ENCODE data around the gene CDKL1. TPM values are rescaled to one million over a fixed set of nuclear protein-coding genes. Genes with fewer than 3 reads are reported as not detected.

Gene CDKL1
- total and polyA plus RNA-seq, 2 experiments from 2014 or later: 1.9 to 13.1 TPM

DNA sequence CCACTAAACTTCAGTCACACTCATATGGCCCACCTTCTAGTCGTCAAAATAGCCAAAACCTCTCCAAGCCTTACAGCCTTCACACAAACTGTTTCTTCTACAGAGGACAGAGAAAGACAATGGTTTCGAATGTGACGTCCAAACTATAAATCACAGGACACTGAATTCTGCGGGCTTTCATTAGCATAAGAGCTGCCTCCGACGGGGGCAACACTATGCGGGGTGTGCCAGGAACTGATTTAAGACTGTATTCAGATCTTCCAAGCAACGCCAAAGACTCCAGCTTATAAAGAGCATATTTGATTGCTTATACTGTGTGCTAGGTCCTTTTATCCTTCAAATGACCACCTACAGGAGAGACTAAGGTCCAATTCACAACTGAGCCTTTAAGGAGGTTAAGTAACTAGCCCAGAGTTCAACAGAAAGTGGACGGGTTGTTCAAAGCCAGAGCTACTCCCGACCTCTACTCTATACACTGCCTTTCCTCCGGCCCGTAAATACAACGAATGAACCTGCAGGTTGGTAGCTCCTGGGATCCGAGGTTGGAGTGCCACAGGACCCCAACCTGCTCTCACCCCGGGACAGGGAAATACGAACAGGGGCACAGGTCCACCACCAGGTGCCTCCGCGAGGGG, 85.2 kb downstream of the CDKL1 start:
- Histone ChIP-seq H3K4me2 (peak overlapping the region; percentile 90), H3K4me3 (peak overlapping the region; percentile 52), H3K36me3 (replicated peaks; ENCODE audit: insufficient read depth, low read depth) (no peaks in the 10 kb centered on the region), H2AFZ (peak overlapping the region; percentile 90), H3K27ac (peak overlapping the region; percentile 96), H3K79me2 (peaks cover 65% of the 10 kb centered on the region), H3K9me3 (ENCODE audit: low read depth) (no peaks in the 10 kb centered on the region), H3K9me2 (replicated peaks; ENCODE audit: insufficient read depth) (no peaks in the 10 kb centered on the region), H3K27me3 (no peaks in the 10 kb centered on the region), H4K20me1 (ENCODE audit: insufficient read depth, poor library complexity, severe bottlenecking) (no peaks in the 10 kb centered on the region), H3K4me1 (ENCODE audit: insufficient read depth) (peaks cover 11% of the 10 kb centered on the region)
- no peak for TF ChIP-seq EZH2 (IDR thresholded peaks at IDR 0.05; ENCODE audit: borderline replicate concordance)
- TF ChIP-seq EZH2phosphoT487 (IDR thresholded peaks at IDR 0.05; ENCODE audit: low read depth, severe bottlenecking, unreplicated experiment): no peak
- TF ChIP-seq, protein P1, sequence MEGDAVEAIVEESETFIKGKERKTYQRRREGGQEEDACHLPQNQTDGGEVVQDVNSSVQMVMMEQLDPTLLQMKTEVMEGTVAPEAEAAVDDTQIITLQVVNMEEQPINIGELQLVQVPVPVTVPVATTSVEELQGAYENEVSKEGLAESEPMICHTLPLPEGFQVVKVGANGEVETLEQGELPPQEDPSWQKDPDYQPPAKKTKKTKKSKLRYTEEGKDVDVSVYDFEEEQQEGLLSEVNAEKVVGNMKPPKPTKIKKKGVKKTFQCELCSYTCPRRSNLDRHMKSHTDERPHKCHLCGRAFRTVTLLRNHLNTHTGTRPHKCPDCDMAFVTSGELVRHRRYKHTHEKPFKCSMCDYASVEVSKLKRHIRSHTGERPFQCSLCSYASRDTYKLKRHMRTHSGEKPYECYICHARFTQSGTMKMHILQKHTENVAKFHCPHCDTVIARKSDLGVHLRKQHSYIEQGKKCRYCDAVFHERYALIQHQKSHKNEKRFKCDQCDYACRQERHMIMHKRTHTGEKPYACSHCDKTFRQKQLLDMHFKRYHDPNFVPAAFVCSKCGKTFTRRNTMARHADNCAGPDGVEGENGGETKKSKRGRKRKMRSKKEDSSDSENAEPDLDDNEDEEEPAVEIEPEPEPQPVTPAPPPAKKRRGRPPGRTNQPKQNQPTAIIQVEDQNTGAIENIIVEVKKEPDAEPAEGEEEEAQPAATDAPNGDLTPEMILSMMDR (IDR thresholded peaks at IDR 0.05; ENCODE audit: poor library complexity): no peak
- 5% methylated on average over 18 of the region's 18 CpGs for WGBS (ENCODE audit: low lambda C conversion rate, missing lambda C conversion rate)
- no peak for DNase-seq (ENCODE audit: low spot score)

DNA sequence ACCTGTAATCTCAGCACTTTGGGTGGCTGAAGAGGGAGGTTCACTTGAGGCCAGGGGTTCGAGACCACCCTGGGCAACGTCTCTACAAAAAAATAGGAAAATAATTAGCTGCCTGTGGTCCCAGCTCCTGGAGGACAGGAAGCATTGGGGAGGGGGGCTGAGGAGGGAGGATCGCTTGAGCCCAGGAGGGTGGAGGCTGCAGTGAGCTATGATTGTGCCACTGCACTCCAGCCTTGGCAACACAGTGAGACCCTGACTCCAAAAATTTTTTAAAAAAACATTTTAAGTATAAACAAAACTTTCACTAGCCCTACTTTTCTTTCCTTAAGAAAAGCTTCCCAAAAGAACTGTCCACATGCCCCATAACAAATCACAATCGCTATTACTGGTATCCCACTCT, 86.2 kb downstream of the CDKL1 start:
- H2AFZ ChIP-seq: no peak overlapping the region
- DNase-seq (ENCODE audit: low spot score): no peak
- H3K27me3 ChIP-seq: no peaks in the 10 kb centered on the region
- no peaks in the 10 kb centered on the region for H3K36me3 ChIP-seq (replicated peaks; ENCODE audit: insufficient read depth, low read depth)
- no peaks in the 10 kb centered on the region for H3K9me2 ChIP-seq (replicated peaks; ENCODE audit: insufficient read depth)
- peaks cover 71% of the 10 kb centered on the region for H3K79me2 ChIP-seq
- no peak overlapping the region for H3K4me3 ChIP-seq
- peak overlapping the region; percentile 90 for H3K4me2 ChIP-seq
- TF ChIP-seq EZH2phosphoT487 (IDR thresholded peaks at IDR 0.05; ENCODE audit: low read depth, severe bottlenecking, unreplicated experiment) (no peak), EZH2 (IDR thresholded peaks at IDR 0.05; ENCODE audit: borderline replicate concordance) (no peak)
- TF ChIP-seq, protein P1 (IDR thresholded peaks at IDR 0.05; ENCODE audit: poor library complexity): no peak
- 98% methylated on average over 4 of the region's 4 CpGs for WGBS (ENCODE audit: low lambda C conversion rate, missing lambda C conversion rate)
- H3K4me1 ChIP-seq (ENCODE audit: insufficient read depth): peaks cover 11% of the 10 kb centered on the region
- H4K20me1 ChIP-seq (ENCODE audit: insufficient read depth, poor library complexity, severe bottlenecking): no peaks in the 10 kb centered on the region
- no peak overlapping the region for H3K27ac ChIP-seq
- H3K9me3 ChIP-seq (ENCODE audit: low read depth): no peaks in the 10 kb centered on the region

DNA sequence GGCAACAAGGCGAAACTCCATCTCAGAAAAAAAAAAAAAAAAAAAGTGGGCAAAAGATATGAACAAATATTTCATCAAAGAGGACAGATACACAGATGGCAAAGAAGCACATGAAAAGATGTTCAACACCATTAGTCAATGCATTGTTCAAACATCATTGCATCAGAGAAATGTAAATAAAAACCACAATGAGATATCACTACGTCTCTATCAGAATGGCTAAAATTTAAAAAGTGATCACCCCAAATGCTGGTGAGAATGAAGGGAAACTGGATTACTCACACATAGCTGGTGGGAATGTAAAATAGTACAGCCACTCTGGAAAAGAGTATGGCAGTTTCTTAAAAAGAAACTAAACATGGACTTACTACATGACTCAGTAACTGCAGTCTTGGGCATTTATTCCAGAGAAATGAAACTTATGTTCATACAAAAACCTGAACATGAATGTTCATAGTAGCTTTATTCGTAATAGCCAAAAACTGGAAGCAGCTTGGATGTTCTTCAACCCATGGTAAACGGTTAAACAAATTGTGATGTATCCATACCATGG, 88.2 kb downstream of the CDKL1 start:
- H3K27ac ChIP-seq: no peak overlapping the region
- TF ChIP-seq, protein P1 (IDR thresholded peaks at IDR 0.05; ENCODE audit: poor library complexity): no peak
- TF ChIP-seq EZH2phosphoT487 (IDR thresholded peaks at IDR 0.05; ENCODE audit: low read depth, severe bottlenecking, unreplicated experiment): no peak
- no peak for TF ChIP-seq EZH2 (IDR thresholded peaks at IDR 0.05; ENCODE audit: borderline replicate concordance)
- H2AFZ ChIP-seq: no peak overlapping the region
- peaks cover 11% of the 10 kb centered on the region for H3K4me1 ChIP-seq (ENCODE audit: insufficient read depth)
- no peaks in the 10 kb centered on the region for H3K9me2 ChIP-seq (replicated peaks; ENCODE audit: insufficient read depth)
- H3K27me3 ChIP-seq: no peaks in the 10 kb centered on the region
- WGBS (ENCODE audit: low lambda C conversion rate, missing lambda C conversion rate): 88% methylated on average over 4 of the region's 4 CpGs
- H3K79me2 ChIP-seq: peaks cover 66% of the 10 kb centered on the region
- DNase-seq (ENCODE audit: low spot score): no peak
- no peak overlapping the region for H3K4me3 ChIP-seq
- H3K36me3 ChIP-seq (replicated peaks; ENCODE audit: insufficient read depth, low read depth): no peaks in the 10 kb centered on the region
- no peak overlapping the region for H3K4me2 ChIP-seq
- no peaks in the 10 kb centered on the region for H3K9me3 ChIP-seq (ENCODE audit: low read depth)
- H4K20me1 ChIP-seq (ENCODE audit: insufficient read depth, poor library complexity, severe bottlenecking): no peaks in the 10 kb centered on the region
